Activated gamma-delta T cell treated with Interleukin-2 at 50 U/mL for 16 hours (primary cell): ENCODE data around the gene PSMD13.
A peak's percentile ranks its signal among the peaks of the same experiment; 100 is the strongest.
"Not testable (repeated sequence)": the region's sequence is repeated elsewhere in the genome, so short reads cannot be mapped to it uniquely, and the experiment has no call there.

Experiments used
- DNase-seq: peaks from one replicate; pipeline ENCODE4 v3.0.0-alpha.2; 2020

Gene PSMD13

DNA sequence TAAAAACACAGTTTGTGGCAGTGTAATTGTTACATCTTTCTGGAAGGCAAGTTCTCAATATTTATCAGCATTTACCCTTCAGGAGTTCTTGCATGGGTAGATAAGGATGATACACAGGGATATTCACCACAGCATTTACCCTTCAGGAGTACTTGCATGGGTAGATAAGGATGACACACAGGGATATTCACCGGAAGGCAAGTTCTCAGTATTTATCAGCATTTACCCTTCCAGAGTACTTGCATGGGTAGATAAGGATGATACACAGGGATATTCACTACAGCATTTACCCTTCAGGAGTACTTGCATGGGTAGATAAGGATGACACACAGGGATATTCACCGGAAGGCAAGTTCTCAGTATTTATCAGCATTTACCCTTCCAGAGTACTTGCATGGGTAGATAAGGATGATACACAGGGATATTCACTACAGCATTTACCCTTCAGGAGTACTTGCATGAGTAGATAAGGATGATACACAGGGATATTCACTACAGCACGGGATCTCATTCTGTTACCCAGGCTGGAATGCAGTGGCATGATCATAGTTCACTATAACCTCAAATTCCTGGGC lies 16.0 kb upstream of the PSMD13 start:
- not testable (repeated sequence) for DNase-seq

DNA sequence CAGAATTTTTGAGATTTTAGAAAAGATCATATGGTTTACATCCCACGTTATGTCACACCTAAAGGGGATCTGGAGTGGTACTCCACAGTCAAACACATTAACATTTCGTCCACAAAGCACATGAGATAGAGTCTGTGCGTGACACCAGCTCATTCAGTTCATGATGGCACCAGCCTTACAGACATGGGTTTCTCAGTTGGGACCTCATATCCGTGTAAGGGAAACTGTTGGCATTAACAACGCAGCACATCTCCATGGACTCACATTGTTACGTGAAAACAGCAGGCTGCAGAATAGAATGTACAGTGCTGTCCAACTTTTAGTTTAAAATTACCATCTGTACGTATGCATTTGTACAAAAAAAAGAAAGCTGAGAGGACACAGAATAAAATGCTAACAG lies 15.2 kb upstream of the PSMD13 start:
- DNase-seq = no peak

DNA sequence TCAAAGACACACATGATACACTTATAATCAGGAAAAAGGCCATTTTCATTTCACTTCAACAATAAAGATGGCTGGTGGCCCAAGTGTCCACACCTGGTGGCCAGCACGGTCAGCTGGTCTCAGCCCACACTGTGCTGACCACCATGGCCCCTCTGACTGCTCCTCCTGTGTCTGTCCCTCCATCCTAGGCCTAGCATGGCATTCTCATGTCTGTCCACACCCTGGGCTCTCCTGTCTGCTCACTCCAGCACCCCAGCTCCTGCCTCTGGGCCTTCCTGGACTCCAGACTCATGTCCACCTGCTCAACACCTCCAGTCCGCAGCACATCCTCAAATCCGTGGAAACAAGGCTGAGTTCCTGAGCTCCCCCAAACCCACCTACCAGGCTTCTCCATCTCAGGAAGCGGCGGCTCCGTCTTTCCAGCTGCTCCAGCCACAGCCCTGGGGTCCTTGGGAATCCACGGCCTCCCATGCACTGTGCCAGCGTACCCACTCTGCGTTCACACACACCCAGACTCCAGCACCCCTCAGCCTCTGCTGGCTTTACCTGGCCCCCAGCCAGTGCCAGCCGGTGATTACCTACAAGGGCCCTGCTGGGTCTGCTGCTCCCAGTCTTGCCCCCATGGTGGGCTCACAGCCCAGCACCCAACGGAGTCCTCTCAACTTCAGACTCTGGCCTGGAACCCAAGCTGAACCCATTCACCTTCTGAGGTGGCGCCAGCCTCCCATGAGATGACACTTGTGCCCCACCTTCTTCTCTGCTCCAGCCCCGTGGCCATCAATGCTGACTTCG lies 14.6 kb upstream of the PSMD13 start:
- no peak for DNase-seq

DNA sequence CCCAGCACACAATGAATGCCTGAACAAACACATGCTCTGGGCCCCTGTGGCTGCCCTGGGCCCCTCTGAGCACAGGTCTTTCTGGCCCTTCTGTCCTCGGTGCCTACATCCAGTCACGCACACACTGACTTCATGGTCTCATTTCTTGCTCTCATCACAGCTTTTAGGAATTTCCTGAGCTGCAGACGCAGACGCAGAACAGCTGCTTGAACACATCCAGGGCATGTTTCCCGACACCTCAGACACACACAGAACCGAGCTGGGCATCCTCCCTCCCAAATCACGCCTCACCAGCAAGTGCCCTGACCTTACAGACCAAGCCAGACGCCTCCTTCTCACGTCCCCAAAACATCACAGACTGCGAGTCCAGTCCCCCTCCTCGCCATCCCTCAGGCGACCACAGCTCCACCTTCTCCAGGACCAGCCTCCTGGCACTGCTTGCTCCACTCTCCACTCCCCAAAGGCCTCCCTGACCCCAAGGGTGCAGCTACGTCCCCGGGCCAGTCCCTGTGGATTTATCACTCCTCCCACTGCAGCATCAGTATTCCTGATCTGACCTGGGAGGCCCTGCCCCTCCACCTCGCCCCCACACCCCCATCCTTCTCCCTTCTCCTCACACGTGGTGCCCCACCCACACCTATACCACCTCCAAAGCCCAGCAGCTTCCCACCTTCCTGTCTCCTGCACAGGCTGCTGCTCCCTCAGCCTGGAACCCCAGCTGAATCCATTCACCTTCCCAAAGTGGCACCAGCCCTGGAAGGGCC lies 13.6 kb upstream of the PSMD13 start:
- DNase-seq = no peak

DNA sequence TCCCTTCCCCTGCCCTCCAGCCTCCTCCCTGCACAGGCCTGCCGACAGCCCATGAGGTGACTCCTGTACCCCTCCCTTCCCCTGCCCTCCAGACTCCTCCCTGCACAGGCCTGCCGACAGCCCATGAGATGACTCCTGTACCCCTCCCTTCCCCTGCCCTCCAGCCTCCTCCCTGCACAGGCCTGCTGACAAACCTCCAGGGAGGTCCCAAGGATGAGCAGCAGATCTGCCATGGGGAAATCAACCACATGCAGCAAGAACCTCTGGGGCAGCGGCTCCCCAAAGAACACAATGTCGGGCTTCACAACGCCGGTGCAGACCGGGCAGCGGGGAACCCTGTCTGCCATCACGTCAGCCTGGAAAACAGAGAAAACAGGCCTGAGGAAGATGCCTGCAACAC lies 12.9 kb upstream of the PSMD13 start:
- no peak for DNase-seq

DNA sequence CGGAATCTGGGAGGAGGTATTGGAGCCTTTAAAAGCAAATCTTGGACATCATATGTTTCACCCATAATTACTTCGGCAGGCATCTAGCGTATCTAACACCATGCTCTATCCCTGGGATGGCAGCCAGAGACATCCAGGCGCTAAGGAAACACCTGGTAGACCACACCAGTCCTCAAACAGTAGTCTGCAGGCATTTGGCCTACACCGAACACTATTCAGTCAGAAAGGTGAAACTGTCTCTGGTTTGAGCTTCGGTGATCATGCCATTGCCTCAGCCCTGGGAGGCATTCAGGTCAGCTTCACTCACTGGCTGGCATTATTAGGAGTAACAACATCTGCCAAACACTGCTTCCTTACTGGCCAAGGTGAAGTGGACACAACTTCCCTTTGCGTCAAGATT lies 12.4 kb upstream of the PSMD13 start:
- DNase-seq = no peak

DNA sequence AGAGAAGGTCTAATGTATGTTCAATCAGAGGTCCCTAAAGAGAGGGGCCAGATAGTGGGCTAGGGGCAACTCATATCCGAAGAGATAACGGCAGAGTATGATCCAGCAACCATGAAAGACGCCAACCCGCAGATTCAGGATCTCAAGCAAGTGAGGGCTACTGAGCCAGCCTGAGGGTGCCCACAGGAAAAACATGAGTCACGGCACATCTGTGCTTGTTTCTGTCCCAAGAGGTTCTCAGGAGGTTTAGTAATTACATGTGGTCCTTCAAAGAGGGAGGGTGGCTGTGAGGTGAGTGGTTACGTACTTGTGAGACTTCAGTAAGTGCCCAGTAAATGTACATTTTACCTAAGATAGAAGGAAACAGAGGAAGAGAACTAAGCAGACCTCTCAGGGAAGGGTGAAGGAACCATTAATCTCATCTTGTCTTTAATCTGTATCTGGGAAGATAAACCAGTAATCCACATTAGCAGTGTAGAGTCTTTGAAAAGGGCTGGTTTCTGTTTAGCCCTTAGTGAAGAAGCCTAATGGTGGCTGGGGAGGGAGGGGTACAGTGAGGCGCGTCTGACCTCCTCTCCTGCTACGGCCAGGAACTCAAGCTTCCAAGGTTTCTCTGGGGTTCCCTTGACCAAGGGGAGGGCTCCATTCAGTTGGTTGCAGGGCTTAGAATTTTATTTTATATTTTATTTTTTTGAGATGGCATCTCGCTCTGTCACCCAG lies 10.9 kb upstream of the PSMD13 start:
- DNase-seq = no peak

DNA sequence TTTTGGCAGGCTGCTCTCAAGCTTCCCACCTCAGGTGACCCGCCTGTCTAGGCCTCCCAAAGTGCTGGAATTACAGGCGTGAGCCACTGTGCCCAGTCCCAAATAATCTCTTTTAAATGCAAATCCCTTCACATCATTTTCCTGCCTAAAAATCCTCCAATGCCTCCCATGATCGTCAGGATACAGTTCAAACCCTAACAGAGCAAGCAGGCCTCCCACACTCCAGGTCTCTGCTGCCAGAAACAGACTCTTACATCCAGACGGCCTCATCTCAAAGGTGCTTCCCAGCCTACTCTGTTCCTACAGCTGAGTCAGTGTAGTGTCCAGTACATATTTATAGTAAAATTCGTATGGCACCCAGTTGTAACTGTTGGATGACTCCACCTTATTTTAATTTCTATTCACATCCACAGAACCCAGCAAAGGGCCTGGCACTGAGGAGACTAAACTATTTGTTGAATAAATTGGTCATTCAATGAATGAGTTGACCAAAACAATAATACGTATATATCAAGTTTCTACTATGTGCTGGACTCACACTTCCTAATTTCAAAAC lies 8.9 kb upstream of the PSMD13 start:
- no peak for DNase-seq

DNA sequence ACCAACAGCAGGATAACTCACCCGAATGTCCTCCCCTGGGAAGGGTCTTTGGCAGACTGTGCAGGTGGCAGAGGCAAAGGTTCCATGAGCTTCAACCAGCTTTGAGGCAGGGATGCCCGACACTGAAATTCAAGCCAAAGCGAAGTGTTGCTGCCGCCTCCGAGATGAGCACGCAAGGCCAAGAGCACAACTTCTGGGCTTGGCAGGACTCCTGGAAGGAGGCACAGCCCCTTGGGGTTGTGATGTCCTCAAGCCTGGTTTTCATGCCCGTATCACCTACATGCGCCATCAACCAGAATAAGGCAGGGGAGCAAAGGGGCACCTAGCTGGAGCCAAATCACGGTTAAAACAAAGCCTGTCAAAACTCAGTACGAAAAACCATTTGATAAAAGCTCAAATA lies 6.3 kb upstream of the PSMD13 start:
- no peak for DNase-seq

DNA sequence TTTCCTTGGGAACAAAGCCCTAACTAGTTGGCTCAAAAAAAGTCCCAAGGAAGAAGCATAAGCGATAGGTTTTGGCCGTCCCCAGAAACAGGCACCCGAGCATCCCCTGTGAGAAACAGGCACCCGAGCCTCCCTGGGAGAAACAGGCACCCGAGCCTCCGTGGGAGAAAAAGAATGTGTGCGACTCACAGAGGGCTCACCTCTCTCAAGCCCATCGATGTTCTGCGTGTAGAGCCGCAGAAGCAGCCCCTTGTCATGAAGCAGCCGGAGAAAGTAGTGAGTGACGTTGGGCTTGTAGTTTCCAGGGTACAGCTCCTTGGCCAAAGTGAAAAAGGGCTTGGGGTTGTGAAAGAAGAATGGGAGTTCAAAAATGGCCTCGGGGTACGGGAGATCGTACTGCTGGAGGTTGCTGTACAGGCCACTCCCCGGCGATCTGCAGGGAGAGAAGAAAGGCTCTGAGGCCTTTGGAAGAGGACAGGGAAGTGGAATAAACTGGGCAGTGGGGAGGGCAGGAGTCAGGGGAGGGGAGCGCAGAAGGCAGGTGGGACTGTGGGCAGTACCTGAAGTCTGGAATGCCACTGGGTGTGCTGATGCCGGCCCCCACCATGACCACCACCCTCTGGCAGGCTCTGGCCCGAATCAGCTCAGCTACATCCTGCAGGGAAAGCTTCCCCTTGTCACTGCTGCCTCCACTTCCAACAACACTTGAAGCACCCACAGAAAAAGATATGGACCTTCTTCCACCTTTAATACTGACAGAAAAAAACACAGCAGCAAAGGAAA lies 3.8 kb upstream of the PSMD13 start:
- no peak for DNase-seq

DNA sequence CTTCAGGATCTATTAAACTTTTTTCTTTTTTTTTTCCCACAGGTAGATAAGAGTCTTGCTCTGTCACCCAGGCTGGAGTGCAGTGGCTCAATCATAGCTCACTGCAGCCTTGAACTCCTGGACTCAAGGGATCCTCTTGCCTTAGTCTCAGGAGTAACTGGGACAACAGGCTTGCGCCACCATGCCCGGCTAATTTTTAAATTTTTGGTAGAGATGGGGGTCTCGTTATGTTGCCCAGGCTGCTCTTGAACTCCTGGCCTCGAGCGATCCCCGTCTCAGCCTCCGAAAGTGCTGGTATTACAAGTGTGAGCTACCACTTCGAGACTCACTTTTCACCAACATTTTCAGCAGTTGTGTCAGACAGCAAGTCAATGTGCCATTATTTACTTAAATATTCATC lies 1.6 kb upstream of the PSMD13 start:
- DNase-seq = no peak

DNA sequence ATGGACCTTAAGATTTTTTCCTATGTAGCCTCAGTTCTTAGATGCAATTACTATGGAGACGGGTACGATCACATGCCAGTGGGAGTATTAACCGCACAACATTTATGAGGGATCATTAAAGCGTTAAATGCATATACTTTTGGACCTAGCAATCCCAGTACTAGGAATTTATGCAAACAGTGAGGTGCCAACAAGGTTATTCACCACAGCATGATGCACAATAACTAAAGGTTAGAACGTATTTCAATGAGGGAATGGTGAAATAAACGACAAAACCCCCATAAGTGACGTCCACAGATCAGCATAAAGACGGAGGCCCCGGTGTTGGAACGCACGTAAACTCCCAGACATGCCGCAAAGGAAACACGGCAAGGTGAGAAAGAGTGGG lies 1.2 kb upstream of the PSMD13 start:
- peak; percentile 60 for DNase-seq

DNA sequence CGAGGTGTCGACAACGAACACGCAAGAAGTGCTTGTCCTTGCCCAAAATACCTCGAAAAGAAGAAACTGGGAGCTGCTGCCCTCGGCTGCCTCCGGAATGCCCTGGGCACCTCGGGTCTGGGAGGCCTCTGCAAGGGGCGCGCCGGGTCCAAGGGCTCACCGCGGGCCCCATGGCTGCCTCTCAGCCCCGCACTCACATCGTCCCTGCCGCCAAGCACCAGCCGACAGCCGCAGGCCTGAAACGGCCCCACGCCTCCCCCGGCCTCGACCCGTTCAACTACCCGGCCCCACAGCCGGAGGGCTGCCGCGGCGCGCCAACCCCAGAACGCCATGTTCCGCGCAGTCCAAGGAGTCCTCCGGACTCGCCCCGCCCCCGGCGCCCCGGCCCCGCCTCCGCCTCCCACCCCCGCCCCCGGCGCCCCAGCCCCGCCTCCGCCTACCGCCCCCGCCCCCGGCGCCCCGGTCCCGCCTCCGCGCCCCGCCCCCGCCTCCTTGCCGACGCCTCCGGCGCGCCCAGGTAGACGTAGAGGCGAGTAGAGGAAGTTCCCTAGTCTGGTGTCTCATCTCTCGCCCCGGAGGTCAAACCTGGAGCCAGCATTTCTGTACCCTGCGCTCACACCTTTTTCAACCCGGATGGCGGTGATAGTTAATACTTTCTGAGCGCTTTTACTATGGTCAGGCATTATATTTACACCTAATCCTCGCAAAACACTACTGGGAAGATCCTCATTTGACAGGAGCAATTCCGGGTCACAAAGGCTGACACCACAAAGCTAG lies 591 bp upstream of the PSMD13 start, which contains the start of gene SIRT3:
SIRT3 (minus strand) TSS at position 346 of the 777 bp plus-strand sequence; CDS start at position 332, 14 bp downstream.
- peak; percentile 80 for DNase-seq

DNA sequence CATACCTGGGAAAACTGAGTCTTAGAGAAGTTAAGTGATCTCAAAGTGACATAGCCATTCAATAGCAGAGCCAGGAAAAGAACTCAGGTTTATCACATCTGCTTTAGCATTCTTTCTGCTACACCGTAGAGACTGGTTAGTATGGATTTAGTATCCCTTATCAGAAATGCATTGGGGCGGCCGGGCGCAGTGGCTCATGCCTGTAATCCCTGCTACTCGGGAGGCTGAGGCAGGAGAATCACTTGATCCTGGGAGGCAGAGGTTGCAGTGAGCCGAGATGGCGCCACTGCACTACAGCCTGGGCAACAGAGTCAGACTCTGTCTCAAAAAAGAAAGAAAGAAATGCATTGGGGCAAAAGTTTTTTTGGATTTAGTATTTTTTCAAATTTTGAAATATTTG lies 1.6 kb downstream of the PSMD13 start:
- DNase-seq = not testable (repeated sequence)

DNA sequence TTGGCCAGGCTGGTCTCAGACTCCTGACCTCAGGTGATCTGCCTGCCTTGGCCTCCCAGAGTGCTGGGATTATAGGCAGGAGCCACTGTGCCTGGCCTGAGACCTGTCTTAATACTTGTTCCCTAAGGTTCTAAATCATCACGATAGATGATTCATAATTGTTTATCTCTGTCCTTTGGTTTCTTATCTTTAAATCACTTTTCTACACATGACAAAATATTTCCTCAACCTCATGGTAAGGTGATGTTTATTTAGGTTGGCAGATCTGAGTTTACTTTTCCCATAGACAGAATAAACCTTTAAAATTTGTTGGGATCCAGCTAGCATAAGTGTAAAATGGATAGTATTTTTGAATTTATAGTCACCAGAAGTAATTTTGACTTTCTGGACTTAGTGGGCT lies 3.5 kb downstream of the PSMD13 start:
- DNase-seq = no peak

DNA sequence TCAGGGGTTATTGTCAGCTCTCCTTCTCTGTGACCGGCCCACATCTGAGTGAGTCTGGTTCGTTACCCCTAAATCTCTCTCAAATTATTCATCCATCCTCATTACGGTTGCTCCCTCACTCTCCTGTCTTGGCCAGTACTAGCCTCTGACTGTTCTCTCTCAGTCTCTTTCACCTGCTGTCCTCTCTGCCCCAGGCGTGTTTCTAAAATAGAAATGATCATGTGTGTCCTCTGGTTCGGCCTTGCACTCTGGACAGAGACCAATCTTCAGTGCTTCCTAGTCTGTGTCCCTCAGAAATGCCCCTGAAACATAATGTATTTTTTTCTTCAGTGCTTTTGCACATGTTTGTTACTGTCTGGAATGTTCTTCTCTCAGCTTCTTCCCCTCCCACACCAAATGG lies 4.9 kb downstream of the PSMD13 start:
- DNase-seq = no peak

DNA sequence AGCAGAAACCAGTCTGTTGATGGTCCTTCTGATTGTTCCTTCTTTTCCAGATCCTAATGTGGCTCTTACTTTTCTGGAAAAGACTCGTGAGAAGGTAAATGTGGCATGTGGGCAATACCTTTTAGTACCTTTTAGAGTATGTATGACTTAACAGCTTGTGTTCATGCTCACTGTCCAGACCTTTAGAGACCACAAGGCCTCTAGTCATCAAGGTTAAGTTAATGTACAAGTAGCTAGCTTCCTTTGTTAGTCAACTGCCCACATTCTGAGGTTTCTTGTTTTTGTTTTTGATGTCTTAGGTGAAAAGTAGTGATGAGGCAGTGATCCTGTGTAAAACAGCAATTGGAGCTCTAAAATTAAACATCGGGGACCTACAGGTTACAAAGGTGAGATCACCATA lies 7.6 kb downstream of the PSMD13 start:
- no peak for DNase-seq

DNA sequence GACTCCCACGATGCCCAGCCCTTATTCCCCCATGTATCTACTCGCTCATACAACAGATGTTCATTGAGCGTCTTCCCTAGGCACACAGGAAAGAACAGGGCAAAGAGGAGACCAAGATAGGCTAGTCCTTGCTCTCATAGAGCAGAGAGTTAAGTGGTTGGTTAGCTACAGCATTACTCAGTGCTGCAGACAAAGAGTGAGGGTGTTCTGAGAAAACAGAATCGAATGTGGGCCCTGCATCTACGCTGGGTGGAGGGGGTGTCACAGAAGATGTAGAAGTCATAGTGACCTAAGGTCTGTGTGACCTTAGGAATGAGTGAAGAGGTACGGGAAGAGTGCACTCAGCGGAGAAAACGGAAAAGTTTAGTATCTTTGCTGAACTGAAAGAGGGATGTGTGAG lies 12.3 kb downstream of the PSMD13 start:
- no peak for DNase-seq

DNA sequence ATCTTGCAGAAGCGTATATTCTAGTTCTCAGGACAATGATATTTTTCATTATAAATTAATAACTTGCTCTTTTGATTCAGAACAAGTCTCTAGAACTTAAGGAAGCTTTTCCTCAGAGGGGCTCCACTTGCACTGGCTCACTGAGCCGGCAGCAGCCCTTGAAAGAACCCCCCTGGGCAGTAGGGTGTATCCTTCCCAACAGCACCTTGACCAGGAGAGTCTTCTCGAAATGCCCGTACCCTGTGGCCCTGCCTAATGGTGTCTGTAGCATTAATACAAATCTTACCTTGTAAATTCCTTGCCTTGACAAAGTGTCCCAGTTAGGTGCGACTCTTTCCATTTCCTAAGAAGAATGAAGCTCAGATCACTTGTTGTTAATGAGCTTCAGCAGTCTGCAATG lies 13.5 kb downstream of the PSMD13 start:
- no peak for DNase-seq

DNA sequence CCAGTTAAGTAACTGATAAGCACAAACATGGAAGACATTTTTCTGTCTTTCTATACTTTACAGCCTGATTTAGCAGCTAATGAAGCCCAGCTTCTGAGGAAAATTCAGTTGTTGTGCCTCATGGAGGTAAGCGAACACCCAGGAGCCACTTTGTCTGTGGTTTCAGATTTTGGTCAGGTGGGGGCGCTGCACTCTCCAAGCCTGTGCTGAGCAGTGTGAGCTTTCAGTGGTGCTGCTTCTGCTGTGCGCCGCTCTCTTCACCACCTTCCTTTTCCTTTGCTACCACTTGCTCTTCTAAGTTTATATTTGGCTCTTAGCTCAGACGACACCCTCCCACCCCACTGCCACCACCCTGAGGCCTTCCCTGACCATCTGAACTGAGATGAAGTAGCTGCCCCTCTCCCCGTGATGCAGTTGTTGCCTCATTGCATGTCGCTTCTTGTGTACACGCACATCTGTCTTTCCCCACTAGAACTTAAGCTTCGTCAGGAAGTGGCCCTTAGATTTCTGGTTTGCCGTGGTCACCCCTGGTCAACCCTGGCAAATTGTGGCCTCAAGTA lies 14.0 kb downstream of the PSMD13 start:
- DNase-seq = peak; percentile 83

DNA sequence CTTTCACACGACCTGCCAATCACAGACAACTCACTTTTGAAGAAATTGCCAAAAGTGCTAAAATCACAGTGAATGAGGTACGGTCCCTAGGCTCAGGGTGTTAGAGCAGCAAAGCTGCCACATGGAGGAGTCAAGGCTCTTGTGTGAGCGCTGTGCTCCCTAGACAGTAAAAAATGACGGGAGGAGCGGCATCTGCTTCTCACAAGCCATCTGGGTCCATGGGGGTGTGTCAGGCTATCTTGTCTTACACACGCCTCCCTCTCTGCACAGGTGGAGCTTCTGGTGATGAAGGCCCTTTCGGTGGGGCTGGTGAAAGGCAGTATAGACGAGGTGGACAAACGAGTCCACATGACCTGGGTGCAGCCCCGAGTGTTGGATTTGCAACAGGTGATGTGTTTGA lies 14.8 kb downstream of the PSMD13 start:
- DNase-seq = no peak
